NB4 (cell line): ENCODE measurements around the gene SLC39A1.

Experiments
- POLR2A ChIP-seq: IDR thresholded peaks from 2 replicates; pipeline ENCODE4 v1.6.1; 2011; ENCODE audit warnings: mild to moderate bottlenecking; ENCODE audit not compliant: insufficient read length; ENCODE audit errors: extremely low read depth
- TF ChIP-seq, protein P1 (sequence below): IDR thresholded peaks from one replicate; pipeline ENCODE4 v1.5.1; 2012; ENCODE audit warnings: low read depth, low read length

DNA sequence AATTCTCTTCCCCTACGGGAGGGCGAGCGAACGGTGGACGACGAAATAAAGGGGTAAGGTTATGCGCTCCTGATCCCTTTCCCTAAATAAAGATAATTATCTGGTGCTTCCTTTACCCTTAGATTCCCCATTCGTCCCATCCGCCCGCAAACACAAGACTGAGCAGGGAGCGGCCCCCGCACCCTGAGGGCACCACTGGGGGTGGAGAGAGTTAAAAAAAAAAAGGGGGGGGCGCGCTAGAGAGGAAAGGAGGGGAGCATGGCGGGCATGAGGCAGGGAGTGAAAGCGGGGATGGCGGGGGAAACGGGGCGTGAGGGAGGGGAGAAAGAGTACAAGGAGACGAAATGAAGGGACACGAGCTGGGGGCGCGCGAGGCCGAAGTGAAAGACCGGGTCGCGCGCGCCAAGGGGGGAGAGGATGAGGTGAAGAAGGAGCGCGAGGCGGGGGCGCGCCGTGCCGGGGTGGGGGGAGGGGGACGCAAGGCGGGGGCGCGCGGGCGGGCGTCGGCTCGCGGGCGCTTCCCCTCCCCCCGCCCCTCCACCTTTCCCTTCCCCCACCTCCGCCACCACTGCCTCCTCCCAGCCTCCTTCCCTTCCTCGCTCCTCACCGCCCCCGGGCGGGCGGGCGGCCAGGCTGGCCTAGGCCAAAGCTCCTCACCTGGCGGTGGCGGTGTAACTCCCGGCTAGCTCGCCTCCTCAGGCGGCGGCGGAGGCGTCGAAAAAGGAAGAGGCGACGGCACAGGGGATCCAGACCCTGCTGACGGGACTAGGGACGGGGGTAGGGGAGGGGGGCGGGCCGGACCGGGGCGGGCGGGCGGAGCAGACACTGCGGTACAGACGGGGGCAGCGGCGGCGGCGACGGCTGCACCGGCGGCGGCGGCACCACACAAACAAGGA, 41.0 kb downstream of the SLC39A1 start:
- TF ChIP-seq POLR2A = no peak
- TF ChIP-seq, protein P1, sequence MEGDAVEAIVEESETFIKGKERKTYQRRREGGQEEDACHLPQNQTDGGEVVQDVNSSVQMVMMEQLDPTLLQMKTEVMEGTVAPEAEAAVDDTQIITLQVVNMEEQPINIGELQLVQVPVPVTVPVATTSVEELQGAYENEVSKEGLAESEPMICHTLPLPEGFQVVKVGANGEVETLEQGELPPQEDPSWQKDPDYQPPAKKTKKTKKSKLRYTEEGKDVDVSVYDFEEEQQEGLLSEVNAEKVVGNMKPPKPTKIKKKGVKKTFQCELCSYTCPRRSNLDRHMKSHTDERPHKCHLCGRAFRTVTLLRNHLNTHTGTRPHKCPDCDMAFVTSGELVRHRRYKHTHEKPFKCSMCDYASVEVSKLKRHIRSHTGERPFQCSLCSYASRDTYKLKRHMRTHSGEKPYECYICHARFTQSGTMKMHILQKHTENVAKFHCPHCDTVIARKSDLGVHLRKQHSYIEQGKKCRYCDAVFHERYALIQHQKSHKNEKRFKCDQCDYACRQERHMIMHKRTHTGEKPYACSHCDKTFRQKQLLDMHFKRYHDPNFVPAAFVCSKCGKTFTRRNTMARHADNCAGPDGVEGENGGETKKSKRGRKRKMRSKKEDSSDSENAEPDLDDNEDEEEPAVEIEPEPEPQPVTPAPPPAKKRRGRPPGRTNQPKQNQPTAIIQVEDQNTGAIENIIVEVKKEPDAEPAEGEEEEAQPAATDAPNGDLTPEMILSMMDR = peak; percentile 11
